GM12865 (cell line): ENCODE measurements around the gene STMN3.

Experiments used
- DNase-seq: peaks from one replicate; pipeline ENCODE4 v3.0.0; 2010; ENCODE audit warnings: low read depth
- H3K4me3 ChIP-seq: 2 replicates; pipeline ENCODE4 v1.5.1; 2011; ENCODE audit warnings: mild to moderate bottlenecking, low read depth, low read length, control low read depth
- CTCF ChIP-seq: IDR thresholded peaks from 2 replicates; pipeline ENCODE4 v1.5.1; 2011; ENCODE audit warnings: low read length, control low read depth, low read depth, inconsistent platforms; ENCODE audit not compliant: insufficient read depth; ENCODE audit errors: missing control alignments

STMN3 gene

DNA sequence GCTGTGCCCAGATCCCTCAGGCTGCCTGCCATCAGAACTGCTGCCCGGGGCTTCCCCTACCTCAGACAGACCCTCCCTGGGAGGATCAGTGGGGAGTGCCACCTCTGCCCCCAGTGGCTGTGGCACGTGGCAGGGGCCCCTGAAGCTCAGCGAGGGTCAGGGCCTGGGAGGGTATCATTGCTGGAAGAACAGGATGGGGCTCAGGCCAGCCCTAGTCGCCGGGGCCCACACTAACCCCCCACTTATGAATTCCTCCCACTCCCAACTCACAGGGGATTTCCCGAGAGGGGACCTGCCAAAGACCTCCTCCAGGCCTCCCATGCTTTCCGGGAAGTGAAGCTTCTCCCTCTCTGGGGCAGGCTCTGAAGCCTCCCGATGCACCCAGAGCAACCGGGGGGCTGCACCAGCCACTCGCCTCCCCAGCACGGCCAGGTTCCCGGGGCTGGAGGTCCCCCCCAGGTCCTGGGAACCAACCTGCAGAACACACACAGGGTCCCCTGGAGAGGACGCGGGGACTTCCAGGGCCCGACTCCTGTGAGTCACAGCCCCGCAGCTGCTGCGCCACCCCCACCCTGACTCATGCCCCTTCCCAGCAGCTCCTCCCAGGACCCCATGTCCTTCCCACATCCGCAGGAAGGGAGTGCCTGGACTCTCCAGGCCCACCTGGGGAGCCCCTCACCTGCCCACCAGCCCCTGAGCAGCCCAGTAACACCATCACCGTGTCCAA, 45.7 kb upstream of the STMN3 start:
- peak; percentile 77 for DNase-seq
- no peak overlapping the region; the same call in 1 of the 2 replicates for H3K4me3 ChIP-seq
- no peak for TF ChIP-seq CTCF

GRCh38 chr20:63697868-63698545, 44.8 kb upstream of the STMN3 start:
- H3K4me3 ChIP-seq, result no peak overlapping the region
- DNase-seq, result no peak
- TF ChIP-seq CTCF, result no peak

GRCh38 chr20:63697357-63697867, 44.2 kb upstream of the STMN3 start:
- no peak for DNase-seq
- no peak overlapping the region for H3K4me3 ChIP-seq
- TF ChIP-seq CTCF, result no peak

DNA sequence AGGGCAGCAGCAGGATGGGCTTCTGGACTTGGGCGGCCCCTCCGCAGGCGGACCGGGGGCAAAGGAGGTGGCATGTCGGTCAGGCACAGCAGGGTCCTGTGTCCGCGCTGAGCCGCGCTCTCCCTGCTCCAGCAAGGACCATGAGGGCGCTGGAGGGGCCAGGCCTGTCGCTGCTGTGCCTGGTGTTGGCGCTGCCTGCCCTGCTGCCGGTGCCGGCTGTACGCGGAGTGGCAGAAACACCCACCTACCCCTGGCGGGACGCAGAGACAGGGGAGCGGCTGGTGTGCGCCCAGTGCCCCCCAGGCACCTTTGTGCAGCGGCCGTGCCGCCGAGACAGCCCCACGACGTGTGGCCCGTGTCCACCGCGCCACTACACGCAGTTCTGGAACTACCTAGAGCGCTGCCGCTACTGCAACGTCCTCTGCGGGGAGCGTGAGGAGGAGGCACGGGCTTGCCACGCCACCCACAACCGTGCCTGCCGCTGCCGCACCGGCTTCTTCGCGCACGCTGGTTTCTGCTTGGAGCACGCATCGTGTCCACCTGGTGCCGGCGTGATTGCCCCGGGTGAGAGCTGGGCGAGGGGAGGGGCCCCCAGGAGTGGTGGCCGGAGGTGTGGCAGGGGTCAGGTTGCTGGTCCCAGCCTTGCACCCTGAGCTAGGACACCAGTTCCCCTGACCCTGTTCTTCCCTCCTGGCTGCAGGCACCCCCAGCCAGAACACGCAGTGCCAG, 43.6 kb upstream of the STMN3 start, which contains the start of gene TNFRSF6B:
TSS of gene TNFRSF6B (plus strand) at position 25 of the 729 bp plus-strand sequence. CDS start at position 141, 116 bp downstream.
- no peak for TF ChIP-seq CTCF
- H3K4me3 ChIP-seq, result no peak within 1 kb of the TSS
- no peak for DNase-seq

DNA sequence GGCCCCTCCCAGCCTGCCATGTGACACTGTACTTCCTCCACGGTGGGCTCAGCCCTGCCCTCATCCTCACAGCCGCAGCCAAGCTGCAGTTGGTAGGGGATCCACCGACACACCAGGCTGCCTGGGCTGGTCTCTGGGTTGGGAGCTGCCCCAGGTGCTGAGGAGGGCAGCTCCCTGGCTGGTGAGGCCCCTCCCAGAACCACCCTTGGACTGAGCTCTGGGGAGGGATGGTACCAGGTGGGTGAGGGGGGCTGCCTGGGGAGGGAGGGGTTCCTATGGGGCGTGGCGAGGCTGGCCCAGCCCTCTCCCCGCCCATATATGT, 43.0 kb upstream of the STMN3 start:
- no peak for DNase-seq
- H3K4me3 ChIP-seq, result no peak overlapping the region
- no peak for TF ChIP-seq CTCF

- TF ChIP-seq CTCF, result no peak
- no peak for DNase-seq
- no peak overlapping the region for H3K4me3 ChIP-seq
Measured at GRCh38 chr20:63695424-63696305, 42.4 kb upstream of the STMN3 start.
